WTC11 (cell line): Measurements from ENCODE around the gene GRM1. TPM values are rescaled to one million over a fixed set of nuclear protein-coding genes. Genes with fewer than 3 reads are reported as not detected.

Experiments
- ATAC-seq: fragments of 200-7000 bp; cut with Tn5 transposase; 2 replicates; pipeline ENCODE4 v1.10.0; 2021; ENCODE audit warnings: mild to moderate bottlenecking, moderate library complexity
- CTCF ChIA-PET: fragments of 300-600 bp; sonication (Branson Sonifier 250); formaldehyde crosslinking; loops from one replicate; lab custom pipeline; 2021; ENCODE audit warnings: antibody characterized with exemption; lab: Charles Lee
- POLR2A ChIA-PET: fragments of 350-600 bp; sonication (Branson Sonifier 250); formaldehyde crosslinking; loops from one replicate; lab custom pipeline; 2021; ENCODE audit warnings: antibody characterized with exemption; lab: Charles Lee
- DNase-seq: peaks from one replicate; pipeline ENCODE4 v3.0.0; 2021; ENCODE audit warnings: low spot score
- H3K27ac Mint-ChIP-seq: 2 replicates; pipeline ENCODE4 v1.8.0; 2021; ENCODE audit warnings: mixed read lengths
- H3K27me3 Mint-ChIP-seq: 2 replicates; pipeline ENCODE4 v1.8.0; 2021; ENCODE audit warnings: low read depth, mild to moderate bottlenecking, moderate library complexity, mixed read lengths
- H3K36me3 Mint-ChIP-seq: 2 replicates; pipeline ENCODE4 v1.8.0; 2021; ENCODE audit warnings: mixed read lengths
- H3K4me1 Mint-ChIP-seq: 2 replicates; pipeline ENCODE4 v1.8.0; 2022; ENCODE audit warnings: mixed read lengths
- H3K4me3 Mint-ChIP-seq: 2 replicates; pipeline ENCODE4 v1.8.0; 2021; ENCODE audit warnings: mild to moderate bottlenecking, moderate library complexity, mixed read lengths
- H3K9me3 Mint-ChIP-seq: 2 replicates; pipeline ENCODE4 v1.8.0; 2021; ENCODE audit warnings: mixed read lengths
- E2F1 ChIP-seq: sonication (generic); formaldehyde crosslinking; IDR thresholded peaks from 2 replicates; pipeline ENCODE4 v1.8.0; 2022; ENCODE audit warnings: mild to moderate bottlenecking, missing genetic modification reagents
- ELF4 ChIP-seq: sonication (generic); formaldehyde crosslinking; IDR thresholded peaks from 2 replicates; pipeline ENCODE4 v1.8.1; 2022; ENCODE audit warnings: low read depth, mild to moderate bottlenecking, moderate library complexity, missing genetic modification reagents
- ERG ChIP-seq: fragments of 250-450 bp; sonication (Bioruptor Pico); IDR thresholded peaks from 2 replicates; pipeline ENCODE4 v1.8.0; 2021; ENCODE audit warnings: mild to moderate bottlenecking
- GRHL2 ChIP-seq: fragments of 250-450 bp; sonication (Bioruptor Pico); IDR thresholded peaks from 2 replicates; pipeline ENCODE4 v1.8.0; 2022; ENCODE audit warnings: mild to moderate bottlenecking, moderate library complexity; ENCODE audit not compliant: insufficient replicate concordance, severe bottlenecking
- GTF2I ChIP-seq: fragments of 250-450 bp; sonication (Bioruptor Pico); conservative IDR thresholded peaks from 2 replicates; pipeline ENCODE4 v1.4.0; 2021; ENCODE audit warnings: mild to moderate bottlenecking
- HMGA2 ChIP-seq: fragments of 250-450 bp; sonication (Bioruptor Pico); IDR thresholded peaks from 2 replicates; pipeline ENCODE4 v1.4.0; 2021; ENCODE audit warnings: mild to moderate bottlenecking, moderate library complexity
- HMGXB4 ChIP-seq: sonication (generic); formaldehyde crosslinking; IDR thresholded peaks from 2 replicates; pipeline ENCODE4 v1.8.1; 2023; ENCODE audit warnings: mild to moderate bottlenecking, moderate library complexity, missing genetic modification reagents
- IRF1 ChIP-seq: sonication (generic); formaldehyde crosslinking; IDR thresholded peaks from 2 replicates; pipeline ENCODE4 v1.8.0; 2023; ENCODE audit warnings: missing genetic modification reagents
- NR1H2 ChIP-seq: sonication (generic); formaldehyde crosslinking; IDR thresholded peaks from 2 replicates; pipeline ENCODE4 v1.9.0; 2021; ENCODE audit warnings: mild to moderate bottlenecking, moderate library complexity, missing genetic modification reagents
- PREB ChIP-seq: sonication (generic); formaldehyde crosslinking; IDR thresholded peaks from 2 replicates; pipeline ENCODE4 v1.8.1; 2022; ENCODE audit warnings: mild to moderate bottlenecking, missing genetic modification reagents, moderate library complexity, borderline replicate concordance
- SMAD4 ChIP-seq: sonication (generic); formaldehyde crosslinking; IDR thresholded peaks from 2 replicates; pipeline ENCODE4 v1.8.0; 2022; ENCODE audit warnings: mild to moderate bottlenecking, missing genetic modification reagents
- TCF7 ChIP-seq: sonication (generic); formaldehyde crosslinking; IDR thresholded peaks from 2 replicates; pipeline ENCODE4 v1.8.0; 2022; ENCODE audit warnings: mild to moderate bottlenecking, low read depth, missing genetic modification reagents, moderate library complexity
- TEAD4 ChIP-seq: sonication (generic); formaldehyde crosslinking; IDR thresholded peaks from 2 replicates; pipeline ENCODE4 v1.8.0; 2022; ENCODE audit warnings: mild to moderate bottlenecking, missing genetic modification reagents
- TP53 ChIP-seq: sonication (generic); formaldehyde crosslinking; IDR thresholded peaks from 2 replicates; pipeline ENCODE4 v1.8.1; 2023; ENCODE audit warnings: mild to moderate bottlenecking, missing genetic modification reagents
- USF1 ChIP-seq: sonication (generic); formaldehyde crosslinking; IDR thresholded peaks from 2 replicates; pipeline ENCODE4 v1.8.0; 2022; ENCODE audit warnings: mild to moderate bottlenecking, missing genetic modification reagents
- ZBTB21 ChIP-seq: sonication (generic); formaldehyde crosslinking; IDR thresholded peaks from 2 replicates; pipeline ENCODE4 v1.8.1; 2023; ENCODE audit warnings: mild to moderate bottlenecking, missing genetic modification reagents, borderline replicate concordance
- ZNF121 ChIP-seq: sonication (generic); formaldehyde crosslinking; IDR thresholded peaks from 2 replicates; pipeline ENCODE4 v1.8.0; 2023; ENCODE audit warnings: missing genetic modification reagents
- ZNF281 ChIP-seq: sonication (generic); formaldehyde crosslinking; IDR thresholded peaks from 2 replicates; pipeline ENCODE4 v1.8.0; 2023; ENCODE audit warnings: mild to moderate bottlenecking, missing genetic modification reagents
- ZNF425 ChIP-seq: fragments of 250-450 bp; sonication (Bioruptor Pico); conservative IDR thresholded peaks from 2 replicates; pipeline ENCODE4 v1.9.0; 2021; ENCODE audit warnings: mild to moderate bottlenecking
- ZNF671 ChIP-seq: fragments of 250-450 bp; sonication (Bioruptor Pico); IDR thresholded peaks from 2 replicates; pipeline ENCODE4 v1.8.0; 2021; ENCODE audit warnings: mild to moderate bottlenecking
- total RNA-seq: library from RNA; stranded (reverse); gene quantifications from 3 replicates; pipeline ENCODE4 v1.2.3, GENCODE V29; 2021

GRM1 gene
- total RNA-seq, 1 experiment from 2014 or later, result 0.46 TPM

- TF ChIP-seq SMAD4 (CRISPR knock-in tag) (no peak), HMGA2 (CRISPR knock-in tag) (no peak), USF1 (CRISPR knock-in tag) (no peak), GRHL2 (no peak), ZNF671 (CRISPR knock-in tag) (no peak), ELF4 (CRISPR knock-in tag) (no peak), ZNF121 (CRISPR knock-in tag) (no peak), TP53 (CRISPR knock-in tag) (no peak), HMGXB4 (CRISPR knock-in tag) (no peak)
These were observed 3.5 kb downstream of the GRM1 start (continued) for GRCh38 chr6:146032387-146032786.

- TF ChIP-seq HMGA2 (CRISPR knock-in tag), result no peak
- no peak for TF ChIP-seq PREB (CRISPR knock-in tag)
- no peak for TF ChIP-seq E2F1
- no peak for TF ChIP-seq IRF1 (CRISPR knock-in tag)
- TF ChIP-seq ERG, result no peak
- no peak for TF ChIP-seq ZNF425 (CRISPR knock-in tag)
- no peak for TF ChIP-seq HMGXB4 (CRISPR knock-in tag)
- TF ChIP-seq ZNF281 (CRISPR knock-in tag), result no peak
- TF ChIP-seq NR1H2 (CRISPR knock-in tag), result no peak
- no peak for TF ChIP-seq TCF7 (CRISPR knock-in tag)
- TF ChIP-seq SMAD4 (CRISPR knock-in tag), result no peak
- no peak for TF ChIP-seq TEAD4 (CRISPR knock-in tag)
- TF ChIP-seq GTF2I (CRISPR knock-in tag), result no peak
- TF ChIP-seq ZBTB21 (CRISPR knock-in tag), result no peak
- Mint-ChIP-seq H3K27ac (no peak overlapping the region), H3K4me1 (peaks cover 4% of the 10 kb centered on the region; the same call in 1 of the 2 replicates), H3K4me3 (no peak overlapping the region), H3K36me3 (peaks cover 10% of the 10 kb centered on the region; the same call in 1 of the 2 replicates), H3K27me3 (no peaks in the 10 kb centered on the region; the same call in 1 of the 2 replicates), H3K9me3 (peaks cover 24% of the 10 kb centered on the region)
- ATAC-seq, result no peak
- ChIA-PET POLR2A (interaction anchor here (0.9 kb wide), 1 partner anchor 12 kb away, joined by 3 read pairs; no protein-coding TSS in a partner anchor), CTCF (interaction anchor here (0.6 to 1.6 kb wide), 5 partner anchors 10 to 660 kb away, joined by 3 to 12 read pairs (median 7); partner anchors contain the start of gene GRM1)
- DNase-seq, result no peak
These were observed 11.5 kb downstream of the GRM1 start for GRCh38 chr6:146040360-146040759.
